GM18909 (cell line): Measurements from ENCODE around the gene CTXN3.

Experiments
- ATAC-seq: cut with Tn5 transposase; IDR thresholded peaks from one replicate; pipeline ENCODE4 v1.9.1; 2021; ENCODE audit warnings: mild to moderate bottlenecking; ENCODE audit not compliant: unreplicated experiment, poor library complexity

Gene CTXN3

GRCh38 chr5:127649018-127649439 is at the start of gene CTXN3:
CTXN3 (plus strand) TSS chr5:127649082; CDS start chr5:127657522, 8,440 bp downstream.
- no peak for ATAC-seq

GRCh38 chr5:127599320-127599719 is 49.6 kb upstream of the CTXN3 start:
- ATAC-seq = no peak

GRCh38 chr5:127599847-127600246 is 49.0 kb upstream of the CTXN3 start:
- no peak for ATAC-seq

DNA sequence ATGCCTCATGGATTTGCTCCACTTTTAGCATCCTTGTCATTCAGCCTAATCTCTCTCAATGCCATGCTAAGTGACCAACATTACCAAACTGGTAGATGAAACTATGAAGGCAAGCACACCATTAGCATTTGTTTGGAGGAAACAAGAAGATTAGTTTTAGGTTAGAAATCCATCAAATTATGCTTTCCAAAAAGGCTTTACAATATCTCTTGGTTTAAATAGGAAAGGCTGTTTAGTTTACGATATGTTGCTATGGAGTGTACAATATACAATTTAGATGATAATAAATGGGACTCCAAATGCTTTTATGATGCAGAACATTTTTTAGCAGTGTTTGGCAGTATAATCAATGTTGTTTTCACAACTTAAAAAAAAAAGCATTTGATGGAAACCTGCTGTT is 47.8 kb upstream of the CTXN3 start:
- ATAC-seq = no peak

GRCh38 chr5:127601601-127602000 is 47.3 kb upstream of the CTXN3 start:
- ATAC-seq = no peak

GRCh38 chr5:127602481-127602880 is 46.4 kb upstream of the CTXN3 start:
- ATAC-seq = no peak

GRCh38 chr5:127602896-127603844 is 45.7 kb upstream of the CTXN3 start:
- ATAC-seq = no peak

- ATAC-seq = no peak
Measured at GRCh38 chr5:127608077-127608660, 40.7 kb upstream of the CTXN3 start.

- no peak for ATAC-seq
Measured at GRCh38 chr5:127609011-127609410, 39.9 kb upstream of the CTXN3 start.

DNA sequence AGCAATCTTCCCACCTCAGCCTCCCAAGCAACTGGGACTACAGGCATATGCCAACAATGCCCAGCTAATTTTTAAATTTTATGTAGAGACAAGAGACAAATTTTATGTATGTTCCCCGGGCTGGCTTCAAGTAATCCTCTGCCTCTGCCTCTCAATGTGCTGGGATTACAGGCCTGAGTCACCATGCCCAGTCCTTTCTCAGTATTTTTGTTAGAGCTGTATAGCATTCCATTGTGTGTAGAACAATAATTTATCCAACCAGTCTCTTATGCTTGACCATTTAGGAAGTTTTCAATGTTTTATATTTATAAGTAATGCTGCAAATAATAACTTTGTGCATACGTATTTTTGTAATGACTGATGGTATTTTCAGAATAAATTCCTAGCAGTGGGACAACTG is 38.9 kb upstream of the CTXN3 start:
- ATAC-seq = no peak

GRCh38 chr5:127612441-127613141 is 36.3 kb upstream of the CTXN3 start:
- ATAC-seq = no peak

DNA sequence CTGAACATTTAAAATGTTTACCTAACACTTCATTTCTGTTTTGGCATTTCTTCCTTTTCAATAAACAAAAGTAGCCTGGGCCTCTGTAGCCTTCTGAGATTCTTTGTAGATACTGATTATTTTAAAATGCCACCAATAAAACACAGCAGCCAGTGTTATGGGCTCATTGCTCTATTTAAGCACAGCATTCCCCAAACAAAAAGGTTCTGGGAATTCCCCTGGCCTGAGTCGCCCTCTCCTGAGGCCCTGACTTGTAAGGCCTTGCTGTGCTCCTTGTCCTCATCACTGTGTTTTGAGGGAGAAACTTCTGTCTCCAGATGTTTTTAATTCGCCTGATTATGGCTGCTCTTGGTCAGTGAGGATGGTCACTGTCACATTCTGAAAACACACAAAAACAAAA is 33.0 kb upstream of the CTXN3 start:
- ATAC-seq = no peak

- ATAC-seq = no peak
Measured at GRCh38 chr5:127619908-127620479, 28.9 kb upstream of the CTXN3 start.

DNA sequence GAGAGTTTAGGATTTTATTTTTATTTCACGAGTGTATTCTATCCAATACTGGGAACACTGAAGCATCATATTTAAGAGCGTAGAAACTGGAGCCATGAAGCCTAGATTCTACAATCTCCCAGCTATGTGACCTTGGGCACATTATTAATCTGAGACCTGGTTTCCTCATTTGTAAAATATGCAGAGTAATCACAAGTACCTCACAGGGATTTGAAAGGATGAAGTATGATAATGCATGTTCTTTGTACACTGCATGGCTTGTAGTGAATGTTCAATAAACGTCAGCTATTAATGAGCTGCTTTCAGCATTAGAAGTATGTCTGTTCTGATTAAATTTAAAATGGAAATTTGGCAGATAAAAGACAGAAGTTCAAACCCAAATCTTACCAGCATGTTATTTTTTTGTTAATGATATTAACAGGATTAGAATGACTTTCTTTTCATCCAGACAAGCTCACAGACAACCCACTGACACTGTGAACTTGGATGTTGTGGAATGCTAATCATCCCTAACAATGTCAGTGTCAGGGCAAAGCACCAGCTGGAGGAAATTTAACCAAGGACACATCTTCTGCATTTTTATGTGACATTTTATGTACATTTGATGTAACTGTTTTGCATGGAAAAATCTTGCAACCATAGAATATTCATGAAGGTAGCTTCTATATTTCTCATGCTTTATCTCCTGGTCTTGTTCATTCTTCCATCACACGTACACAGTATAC is 27.1 kb upstream of the CTXN3 start:
- no peak for ATAC-seq

DNA sequence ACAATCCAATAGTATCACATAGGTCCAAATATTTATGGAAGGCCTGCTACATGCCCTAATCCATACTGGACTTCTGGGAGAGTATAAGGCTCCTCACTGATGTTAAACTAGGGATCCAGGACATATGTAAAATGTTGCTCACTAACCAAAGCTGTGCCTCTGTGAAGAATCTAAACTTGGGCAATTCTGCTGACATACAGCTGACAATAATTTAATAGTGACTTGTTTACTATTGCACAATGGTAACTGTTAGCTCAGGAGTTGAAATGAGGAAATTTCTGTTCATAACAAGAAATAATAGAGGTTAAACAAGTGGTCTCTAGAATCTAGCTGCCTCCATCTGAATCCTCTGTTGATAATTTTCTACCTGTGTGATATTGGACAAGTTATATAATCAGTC is 14.9 kb upstream of the CTXN3 start:
- ATAC-seq = no peak

- ATAC-seq = no peak
Measured at GRCh38 chr5:127639828-127640227, 9.1 kb upstream of the CTXN3 start.

GRCh38 chr5:127642949-127643348 is 5.9 kb upstream of the CTXN3 start:
- ATAC-seq = no peak

GRCh38 chr5:127643607-127644006 is 5.3 kb upstream of the CTXN3 start:
- no peak for ATAC-seq

- ATAC-seq = no peak
Measured at GRCh38 chr5:127645300-127645726, 3.6 kb upstream of the CTXN3 start.

DNA sequence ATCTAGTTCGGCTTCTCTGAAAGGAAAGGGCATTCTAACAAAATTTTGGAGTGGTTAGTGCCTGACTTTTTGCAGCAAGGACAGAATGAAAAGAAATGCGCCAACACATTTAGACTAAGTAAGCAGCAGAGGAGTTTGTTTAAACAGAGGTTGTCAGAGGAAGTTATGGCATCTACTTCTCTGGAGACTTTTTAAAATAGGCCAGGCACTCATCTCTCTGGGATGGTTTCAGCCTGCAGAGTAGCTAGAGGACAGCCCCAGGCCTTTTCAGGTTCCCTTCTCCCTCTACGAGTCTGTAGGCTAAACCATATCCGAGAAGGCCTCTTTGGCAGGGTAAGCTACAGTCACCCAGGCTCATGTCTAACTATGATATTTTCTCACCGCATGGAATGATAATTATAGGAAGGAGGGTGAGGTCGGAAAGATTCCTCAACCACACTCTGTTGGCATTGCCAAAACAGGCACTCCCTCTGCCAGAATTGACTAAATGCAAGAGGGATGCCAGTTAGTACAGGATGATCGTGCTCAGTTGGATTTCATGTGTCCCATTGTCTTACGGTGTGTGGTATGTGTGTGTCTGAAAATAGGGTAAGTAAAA is 1.4 kb upstream of the CTXN3 start:
- ATAC-seq = no peak
